Measurements from ENCODE around the gene STIM2.

- TF ChIP-seq EZH2 (IDR thresholded peaks at IDR 0.05) (no peak), POLR2AphosphoS5 (IDR thresholded peaks at IDR 0.05; ENCODE audit: borderline replicate concordance, low read depth, low read length) (no peak), FOXP2 (optimal IDR thresholded peaks at IDR 0.05; ENCODE audit: control extremely low read depth, extremely low read length, insufficient read depth) (no peak)
Measured at GRCh38 chr4:27068151-27068867, 207.7 kb downstream of the STIM2 start.

Data from SK-N-MC (cell line).